Putamen (tissue), 1 donor: ENCODE measurements around the gene PAEP.

Experiments used
- DNase-seq: peaks from one replicate; pipeline ENCODE4 v3.0.0-alpha.2; 2016; ENCODE audit warnings: low spot score

PAEP gene

DNA sequence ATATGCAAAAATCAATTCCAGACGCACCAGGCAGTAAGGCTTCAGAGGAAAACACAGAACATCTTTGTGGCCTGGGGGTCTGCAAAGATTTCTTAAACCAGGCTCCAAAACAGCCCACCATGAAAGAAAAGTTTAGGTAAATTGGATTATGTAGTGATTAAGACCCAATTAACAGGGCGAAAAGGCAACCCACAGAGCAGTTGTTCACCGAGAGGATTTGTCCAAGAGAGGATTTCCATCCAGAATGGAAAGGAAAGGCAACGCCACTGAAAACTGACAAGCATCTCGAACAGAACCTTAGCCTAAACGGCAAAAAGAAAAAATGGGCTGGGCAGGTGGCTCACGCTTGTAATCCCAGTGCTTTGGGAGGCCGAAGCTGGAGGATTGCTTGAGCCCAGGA is 40.4 kb downstream of the PAEP start:
- no peak for DNase-seq

GRCh38 chr9:135602789-135603481 is 41.4 kb downstream of the PAEP start:
- no peak for DNase-seq

DNA sequence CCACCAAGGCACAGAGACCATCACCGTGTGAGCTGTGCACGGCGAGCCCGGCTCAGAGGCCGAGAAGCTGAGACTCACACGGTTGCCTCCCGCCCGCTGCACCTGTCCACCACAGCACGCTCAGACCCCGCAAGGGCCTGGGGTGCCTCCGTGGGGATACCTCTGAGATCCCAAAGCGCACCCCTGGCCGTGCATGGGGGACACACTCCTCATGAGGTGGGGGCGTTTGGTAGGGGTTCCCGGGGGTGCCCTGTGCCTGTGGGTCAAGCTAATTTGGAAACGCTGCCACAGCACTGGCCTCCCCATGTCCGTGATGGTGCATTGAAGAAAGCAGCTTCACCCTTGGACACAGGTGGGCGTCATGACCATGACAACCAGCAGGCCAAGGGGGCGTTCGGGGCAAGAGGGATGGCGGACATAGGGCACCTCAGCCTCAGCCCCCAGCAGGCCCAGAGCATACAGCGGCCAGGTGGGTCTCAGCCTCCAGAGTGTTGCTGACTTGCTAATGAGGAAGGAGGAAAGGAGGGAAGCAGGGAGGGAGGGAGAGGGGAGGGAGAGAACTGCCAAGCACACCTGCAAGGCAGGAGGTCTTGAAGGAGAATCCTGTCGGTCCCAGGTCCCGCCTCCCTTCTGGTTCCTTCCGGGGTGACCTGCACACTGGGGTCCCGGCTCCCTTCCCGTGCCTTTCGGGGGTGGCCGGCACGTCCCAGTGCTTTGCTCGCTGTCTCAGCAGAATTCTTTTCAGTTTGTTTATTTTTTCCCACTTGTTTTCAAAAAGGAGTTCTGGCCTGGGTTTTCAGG is 43.1 kb downstream of the PAEP start:
- DNase-seq, result no peak

GRCh38 chr9:135605238-135605781 is 43.8 kb downstream of the PAEP start:
- no peak for DNase-seq

GRCh38 chr9:135606885-135607259 is 45.3 kb downstream of the PAEP start:
- no peak for DNase-seq

GRCh38 chr9:135607401-135608293 is 46.1 kb downstream of the PAEP start:
- DNase-seq, result no peak

- no peak for DNase-seq
These were observed 46.9 kb downstream of the PAEP start for GRCh38 chr9:135608294-135608998.

DNA sequence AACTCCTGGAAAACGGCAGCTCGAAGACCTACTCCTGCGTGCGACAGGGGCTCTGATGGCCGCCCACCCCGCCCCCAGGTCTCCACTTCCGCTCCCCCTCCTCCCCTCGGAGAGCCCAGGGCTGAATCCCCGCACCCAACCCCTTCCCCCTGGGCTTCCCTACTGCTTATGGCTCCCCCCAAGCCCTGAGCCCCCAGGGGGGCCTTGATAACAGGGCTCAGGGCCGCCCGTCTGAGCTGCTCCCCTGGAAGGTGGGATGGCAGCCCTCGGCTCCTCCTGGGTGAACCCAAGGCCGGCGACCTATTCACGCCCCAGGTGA is 47.4 kb downstream of the PAEP start:
- no peak for DNase-seq

- no peak for DNase-seq
These were observed 47.9 kb downstream of the PAEP start for GRCh38 chr9:135609366-135609955.

GRCh38 chr9:135610290-135611141 is 49.0 kb downstream of the PAEP start:
- no peak for DNase-seq

DNA sequence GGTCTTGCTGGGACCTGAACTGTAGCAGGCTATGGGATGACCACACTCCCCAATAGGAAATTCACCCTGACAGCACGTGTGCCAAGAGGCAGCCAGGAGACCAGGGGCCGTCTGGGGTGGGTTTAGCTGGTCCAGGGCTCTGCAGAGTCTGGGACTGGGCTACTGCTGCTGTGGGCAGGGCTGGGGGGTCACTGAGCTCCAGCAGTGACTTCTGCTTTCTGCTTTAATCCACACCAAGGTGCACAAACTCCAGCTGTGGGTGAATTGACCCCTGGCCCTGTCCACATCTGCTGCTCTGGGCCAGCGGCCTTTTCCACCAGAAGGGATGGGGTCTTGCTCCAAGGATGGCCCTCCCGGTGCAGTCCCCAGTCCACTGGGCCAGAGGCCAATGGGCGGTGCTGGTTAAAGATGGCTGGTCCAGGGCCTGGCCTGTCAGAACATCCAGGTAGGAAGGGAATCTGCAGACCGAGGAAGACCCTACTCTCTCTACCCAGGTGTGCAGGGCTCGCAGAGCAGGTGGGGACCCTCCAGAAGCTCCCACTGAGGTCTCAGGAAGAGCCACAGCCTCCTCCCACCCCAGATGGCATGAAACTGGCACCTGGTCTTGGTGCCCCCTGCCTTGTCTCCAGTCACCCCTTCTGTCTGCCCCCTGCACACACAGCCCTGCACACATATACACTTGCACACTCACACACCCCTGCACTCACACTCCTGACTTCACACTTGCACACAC is 49.8 kb downstream of the PAEP start:
- DNase-seq, result no peak

DNA sequence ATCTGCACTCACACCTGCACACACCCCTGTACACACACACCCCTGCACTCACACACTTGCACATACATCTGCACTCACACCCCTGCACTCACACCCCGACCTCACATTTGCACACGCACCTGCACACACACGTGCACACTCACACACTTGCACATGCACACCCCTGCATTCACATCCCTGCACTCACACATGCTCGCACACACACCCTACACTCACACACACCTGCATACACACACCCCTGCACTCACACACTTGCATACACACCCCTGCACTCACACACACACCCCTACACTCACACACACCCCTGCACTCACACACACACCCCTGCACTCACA is 50.3 kb downstream of the PAEP start:
- no peak for DNase-seq

DNA sequence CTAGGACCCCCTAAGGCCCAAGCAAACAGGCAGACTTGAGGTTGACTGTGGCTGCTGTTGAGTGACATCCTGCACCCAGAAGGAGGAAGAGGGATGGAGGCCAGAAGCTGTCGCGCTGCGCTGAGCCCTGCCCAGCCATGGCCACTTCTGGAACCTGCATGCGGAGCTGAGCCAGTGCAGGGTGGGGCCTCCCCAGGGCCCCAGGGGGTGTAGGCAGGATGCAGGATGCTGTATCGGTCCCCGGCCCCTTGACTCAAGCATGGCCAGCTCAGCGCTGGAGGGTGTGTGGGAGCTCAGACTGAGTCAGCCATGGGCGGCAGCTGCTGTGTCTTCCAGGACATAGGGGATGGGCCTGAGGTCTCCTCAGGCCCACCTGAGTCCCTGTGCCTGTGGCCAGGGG is 50.9 kb downstream of the PAEP start:
- DNase-seq, result no peak

GRCh38 chr9:135612981-135613910 is 51.7 kb downstream of the PAEP start:
- DNase-seq, result no peak

GRCh38 chr9:135613946-135614805 is 52.6 kb downstream of the PAEP start:
- no peak for DNase-seq

- DNase-seq, result no peak
These were observed 53.5 kb downstream of the PAEP start for GRCh38 chr9:135614821-135615665.
